Fibroblast of pulmonary artery (primary cell): ENCODE measurements around the gene MFSD8.
A peak's percentile ranks its signal among the peaks of the same experiment; 100 is the strongest.

ENCODE experiments used
- DNase-seq: peaks from one replicate; pipeline ENCODE4 v3.0.0-alpha.2; 2010; ENCODE audit warnings: low read depth
- H3K4me3 ChIP-seq: replicated peaks from 2 replicates; pipeline ENCODE4 v1.5.1; 2011; ENCODE audit warnings: low read depth, mild to moderate bottlenecking, control low read depth, low read length, moderate library complexity
- TF ChIP-seq, protein P1 (sequence below): IDR thresholded peaks from 2 replicates; pipeline ENCODE4 v1.5.1; 2011; ENCODE audit warnings: mild to moderate bottlenecking, control low read depth, low read length, inconsistent platforms; ENCODE audit errors: missing control alignments

MFSD8 gene

GRCh38 chr4:127896528-127896927 is 68.4 kb downstream of the MFSD8 start:
- TF ChIP-seq, protein P1, sequence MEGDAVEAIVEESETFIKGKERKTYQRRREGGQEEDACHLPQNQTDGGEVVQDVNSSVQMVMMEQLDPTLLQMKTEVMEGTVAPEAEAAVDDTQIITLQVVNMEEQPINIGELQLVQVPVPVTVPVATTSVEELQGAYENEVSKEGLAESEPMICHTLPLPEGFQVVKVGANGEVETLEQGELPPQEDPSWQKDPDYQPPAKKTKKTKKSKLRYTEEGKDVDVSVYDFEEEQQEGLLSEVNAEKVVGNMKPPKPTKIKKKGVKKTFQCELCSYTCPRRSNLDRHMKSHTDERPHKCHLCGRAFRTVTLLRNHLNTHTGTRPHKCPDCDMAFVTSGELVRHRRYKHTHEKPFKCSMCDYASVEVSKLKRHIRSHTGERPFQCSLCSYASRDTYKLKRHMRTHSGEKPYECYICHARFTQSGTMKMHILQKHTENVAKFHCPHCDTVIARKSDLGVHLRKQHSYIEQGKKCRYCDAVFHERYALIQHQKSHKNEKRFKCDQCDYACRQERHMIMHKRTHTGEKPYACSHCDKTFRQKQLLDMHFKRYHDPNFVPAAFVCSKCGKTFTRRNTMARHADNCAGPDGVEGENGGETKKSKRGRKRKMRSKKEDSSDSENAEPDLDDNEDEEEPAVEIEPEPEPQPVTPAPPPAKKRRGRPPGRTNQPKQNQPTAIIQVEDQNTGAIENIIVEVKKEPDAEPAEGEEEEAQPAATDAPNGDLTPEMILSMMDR: no peak
- H3K4me3 ChIP-seq: no peak overlapping the region
- DNase-seq: no peak

- H3K4me3 ChIP-seq: no peak overlapping the region
- TF ChIP-seq, protein P1: no peak
- DNase-seq: no peak
Observed at GRCh38 chr4:127896069-127896468, 68.9 kb downstream of the MFSD8 start.

DNA sequence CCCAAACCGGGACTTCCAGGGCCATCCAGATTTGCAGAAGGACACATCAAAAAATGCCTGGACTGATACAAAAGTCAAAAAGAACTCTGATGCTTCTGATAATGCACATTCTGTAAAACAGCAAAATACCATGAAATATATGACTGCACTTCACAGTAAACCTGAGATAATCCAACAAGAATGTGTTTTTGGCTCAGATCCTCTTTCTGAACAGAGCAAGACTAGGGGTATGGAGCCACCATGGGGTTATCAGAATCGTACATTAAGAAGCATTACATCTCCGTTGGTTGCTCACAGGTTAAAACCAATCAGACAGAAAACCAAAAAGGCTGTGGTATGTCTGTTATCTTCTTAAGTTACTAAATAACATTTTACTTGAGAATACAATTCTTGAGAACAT is 75.1 kb downstream of the MFSD8 start:
- TF ChIP-seq, protein P1: no peak
- H3K4me3 ChIP-seq: no peak overlapping the region
- peak; percentile 7 for DNase-seq

GRCh38 chr4:127888559-127888958 is 76.4 kb downstream of the MFSD8 start:
- no peak for DNase-seq
- TF ChIP-seq, protein P1: no peak

GRCh38 chr4:127881563-127881864 is 83.5 kb downstream of the MFSD8 start:
- peak overlapping the region; percentile 91 for H3K4me3 ChIP-seq
- TF ChIP-seq, protein P1: no peak
- no peak for DNase-seq

More at GRCh38 chr4:127888559-127888958, 76.4 kb downstream of the MFSD8 start:
- H3K4me3 ChIP-seq: no peak overlapping the region

DNA sequence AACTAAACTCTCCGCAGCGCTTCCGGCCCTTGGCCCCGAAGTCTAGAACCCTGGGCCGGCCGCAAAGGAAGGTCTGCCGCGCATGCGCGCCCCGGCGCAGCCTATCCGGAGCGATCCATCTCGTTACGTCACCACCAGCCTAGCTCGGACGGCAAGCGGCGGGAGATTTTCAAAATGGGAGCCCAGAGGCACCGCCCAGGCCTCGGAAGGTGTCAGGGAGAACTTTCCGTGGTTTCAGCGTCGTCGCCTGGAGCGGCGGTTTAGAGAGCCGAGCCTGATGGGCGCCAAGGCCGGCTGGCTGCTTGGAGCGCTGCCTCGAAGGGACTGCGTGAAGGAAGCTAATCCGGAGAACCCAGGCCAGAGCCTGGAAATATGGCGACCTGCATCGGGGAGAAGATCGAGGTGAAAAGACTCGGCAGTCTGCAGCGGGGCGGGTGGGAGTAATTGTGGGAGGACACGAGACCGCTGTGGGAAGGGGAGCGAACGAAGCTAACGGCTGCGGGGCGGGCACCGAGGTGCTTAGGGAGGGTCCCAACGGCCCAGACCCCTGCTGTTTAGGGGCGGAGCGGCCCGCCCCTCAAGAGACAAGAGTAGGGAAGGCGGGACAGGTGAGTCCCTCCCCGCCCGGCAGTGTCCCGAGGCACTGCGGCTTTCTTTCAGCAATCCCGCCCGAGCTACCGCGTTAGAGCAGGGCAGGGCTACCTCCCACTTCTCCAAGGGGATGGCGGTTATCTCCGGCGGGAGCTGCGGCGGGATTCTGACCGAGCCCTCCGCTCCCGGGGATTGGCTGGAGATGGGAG is 84.0 kb downstream of the MFSD8 start, which contains the start of gene PLK4:
TSS of gene PLK4 (plus strand) at position 131 of the 800 bp plus-strand sequence. CDS start at position 373, 242 bp downstream.
- peak; percentile 97 for DNase-seq
- peak within 1 kb of the TSS; percentile 91 for H3K4me3 ChIP-seq
- TF ChIP-seq, protein P1: no peak

DNA sequence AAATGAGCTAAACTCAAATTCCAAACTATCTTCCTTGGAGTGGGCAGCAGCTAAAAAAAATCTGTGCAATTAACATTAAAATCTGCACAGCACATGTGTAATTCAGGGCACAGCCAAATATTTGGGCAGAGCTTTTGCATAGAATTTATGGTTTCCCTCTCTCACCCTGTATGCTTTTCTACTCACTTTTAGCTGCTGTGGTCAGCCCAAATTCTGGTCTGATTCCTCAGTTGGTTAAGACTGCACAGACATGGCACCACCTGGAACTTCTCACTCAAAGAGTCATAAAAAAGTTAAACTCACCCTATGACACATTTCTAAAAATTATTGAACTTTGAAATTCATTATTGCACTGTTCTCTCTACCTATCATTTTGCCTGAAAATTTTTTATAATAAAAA is 89.2 kb downstream of the MFSD8 start:
- TF ChIP-seq, protein P1: no peak

More for the DNA sequence above, 89.2 kb downstream of the MFSD8 start:
- DNase-seq: no peak
- H3K4me3 ChIP-seq: no peak overlapping the region
